GM12865 (cell line): ENCODE measurements around the gene MRPL40.
A peak's percentile ranks its signal among the peaks of the same experiment; 100 is the strongest.
"Not testable (repeated sequence)": the region's sequence is repeated elsewhere in the genome, so short reads cannot be mapped to it uniquely, and the experiment has no call there.

Source experiments
- DNase-seq: peaks from one replicate; pipeline ENCODE4 v3.0.0; 2010; ENCODE audit warnings: low read depth
- H3K4me3 ChIP-seq: 2 replicates; pipeline ENCODE4 v1.5.1; 2011; ENCODE audit warnings: mild to moderate bottlenecking, low read depth, low read length, control low read depth
- CTCF ChIP-seq: IDR thresholded peaks from 2 replicates; pipeline ENCODE4 v1.5.1; 2011; ENCODE audit warnings: low read length, control low read depth, low read depth, inconsistent platforms; ENCODE audit not compliant: insufficient read depth; ENCODE audit errors: missing control alignments

The MRPL40 gene

GRCh38 chr22:19438298-19438697, 6.0 kb downstream of the MRPL40 start:
- H3K4me3 ChIP-seq, result no peak overlapping the region
- no peak for TF ChIP-seq CTCF
- DNase-seq, result no peak

DNA sequence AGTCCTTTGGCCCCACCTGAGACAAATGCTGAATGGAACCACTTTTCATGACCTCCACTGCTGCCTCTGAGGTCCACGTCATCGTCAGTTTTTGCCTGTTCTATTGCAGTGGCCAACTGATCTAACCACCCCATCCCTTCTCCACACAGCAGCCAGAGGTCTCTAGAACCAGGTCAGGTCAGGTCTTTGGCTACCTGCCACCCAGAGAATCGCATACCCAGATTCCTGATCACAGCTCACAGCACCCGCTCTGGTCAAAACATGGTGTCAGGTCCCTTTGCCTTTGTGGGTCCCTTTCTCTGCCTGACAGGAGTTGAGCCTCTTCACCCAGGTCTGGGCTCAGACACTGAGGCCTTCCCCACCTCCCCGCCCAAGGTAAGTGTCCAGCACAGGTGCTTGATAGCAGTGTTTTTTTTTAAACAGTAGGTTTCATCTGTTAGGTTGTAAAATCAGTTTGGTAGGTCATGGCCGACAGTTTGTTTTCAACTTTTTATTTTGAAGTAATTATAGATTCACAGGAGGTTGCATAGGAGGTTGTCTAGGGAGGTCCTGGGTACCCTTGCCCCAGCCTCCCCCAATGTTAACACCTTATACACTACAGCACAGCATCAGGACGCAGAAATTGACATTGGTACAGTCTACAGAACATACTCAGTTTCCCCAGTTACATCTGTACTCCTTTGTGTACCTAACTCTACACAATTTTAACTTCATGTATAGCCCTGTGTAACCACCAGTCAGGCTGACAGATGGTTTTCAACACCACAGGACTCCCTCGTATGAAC, 8.3 kb downstream of the MRPL40 start:
- TF ChIP-seq CTCF, result no peak
- no peak overlapping the region for H3K4me3 ChIP-seq
- DNase-seq, result no peak

DNA sequence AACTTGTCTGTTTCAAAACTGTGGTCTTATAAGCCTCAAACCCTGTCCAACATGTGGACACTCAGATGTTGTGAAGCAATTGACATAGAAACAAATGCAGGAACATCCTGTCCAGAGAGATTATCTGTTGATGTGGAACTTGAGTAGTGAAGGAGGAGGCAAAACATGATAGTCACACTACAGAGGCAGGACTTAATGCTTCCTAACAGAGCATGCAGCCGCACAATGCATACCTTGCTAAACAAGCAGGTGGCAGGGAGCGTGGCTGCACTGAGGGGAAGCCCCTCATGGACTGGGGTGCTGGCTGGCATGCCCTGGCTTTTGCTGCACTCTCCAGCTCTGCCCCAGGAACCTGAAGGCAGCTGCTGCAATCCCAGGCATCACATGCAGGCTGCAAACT, 9.8 kb downstream of the MRPL40 start:
- TF ChIP-seq CTCF, result no peak
- no peak overlapping the region for H3K4me3 ChIP-seq
- DNase-seq, result no peak

DNA sequence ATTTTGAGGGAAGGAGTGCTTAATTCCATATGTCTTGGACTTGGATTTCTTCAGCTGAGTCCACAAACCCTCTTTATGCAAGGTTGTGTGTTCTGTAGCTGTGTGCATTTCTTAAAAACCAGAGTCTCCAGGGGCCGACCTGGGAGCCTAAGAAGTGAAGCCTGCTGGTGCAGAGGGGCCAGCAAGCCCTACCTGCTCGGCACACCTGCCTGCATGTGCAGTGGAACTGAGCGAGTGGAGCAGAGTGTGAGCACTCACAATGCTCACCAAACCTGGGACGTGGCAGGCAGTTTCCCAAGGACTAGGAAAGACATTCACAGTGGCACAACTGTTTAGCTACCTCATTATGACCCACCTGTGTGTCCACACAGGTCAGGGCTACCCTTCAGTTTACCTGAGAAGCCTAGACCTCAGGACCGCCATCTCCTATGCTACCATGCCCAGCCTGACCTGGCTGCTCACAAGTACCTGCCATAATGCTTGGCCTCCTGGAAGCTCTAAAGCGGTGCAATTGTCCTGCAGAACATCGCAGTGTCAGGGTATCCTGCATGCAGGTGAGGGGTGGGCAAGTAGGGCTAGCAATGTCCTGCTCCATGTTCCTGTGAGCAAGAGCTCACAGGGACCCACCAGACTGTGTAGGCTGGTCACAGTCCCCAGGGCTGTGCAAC, 11.3 kb downstream of the MRPL40 start:
- H3K4me3 ChIP-seq, result no peak overlapping the region
- TF ChIP-seq CTCF, result no peak

GRCh38 chr22:19445279-19445982, 13.1 kb downstream of the MRPL40 start:
- DNase-seq, H3K4me3 ChIP-seq: not testable (repeated sequence)

More for the DNA sequence above, 11.3 kb downstream of the MRPL40 start:
- DNase-seq, result no peak

GRCh38 chr22:19446603-19447329, 14.4 kb downstream of the MRPL40 start:
- no peak for DNase-seq
- peak overlapping the region; percentile 72 for H3K4me3 ChIP-seq
- no peak for TF ChIP-seq CTCF

DNA sequence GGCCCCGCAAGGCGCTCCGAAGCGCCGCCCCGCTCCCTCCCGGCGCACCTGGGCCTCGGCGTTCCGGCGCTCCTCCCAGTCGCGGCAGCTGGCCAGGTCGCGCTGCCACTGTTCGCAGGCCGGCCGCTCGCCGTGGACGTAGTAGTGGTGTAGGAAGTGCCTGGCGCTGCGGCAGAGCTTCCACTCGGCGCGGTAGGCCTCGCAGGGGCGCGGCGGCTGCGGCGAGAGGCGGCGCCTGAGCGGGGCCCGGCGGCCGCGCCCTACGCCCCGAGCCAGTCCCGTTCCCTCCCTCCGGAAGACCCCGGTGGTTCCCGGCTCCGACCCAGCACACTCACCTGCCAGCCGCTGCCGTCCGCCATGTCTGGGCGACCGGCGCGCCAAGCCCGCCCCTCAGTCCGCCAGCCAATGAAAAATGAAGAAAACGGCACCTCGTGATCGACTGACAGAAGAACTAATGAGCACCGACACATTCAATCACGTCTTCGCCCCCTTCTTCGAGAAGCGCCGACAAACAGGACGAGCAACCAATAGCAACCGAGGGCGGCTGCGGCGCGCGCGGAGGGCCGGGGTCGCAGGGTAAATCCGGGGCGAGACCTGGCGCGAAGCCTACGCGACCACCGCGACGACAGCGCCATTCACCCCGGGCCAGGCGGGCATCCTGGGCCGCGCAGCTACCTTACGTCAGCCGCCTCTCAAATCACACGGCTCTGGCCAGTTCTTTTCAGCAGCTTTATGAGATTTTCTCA, 15.2 kb downstream of the MRPL40 start, which contains the start of gene C22orf39:
Gene C22orf39, minus strand, starts transcription at position 382 of the 746 bp plus-strand sequence. Its CDS starts 23 bp downstream, at position 359.
- DNase-seq, result peak; percentile 95
- no peak for TF ChIP-seq CTCF
- H3K4me3 ChIP-seq, result peak within 1 kb of the TSS; percentile 72
